SH-SY5Y (cell line): ENCODE measurements around the gene LGALS12.

Experiments used
- GATA2 ChIP-seq: IDR thresholded peaks from 2 replicates; pipeline ENCODE4 v1.6.1; 2011; ENCODE audit warnings: mild to moderate bottlenecking, low read depth, low read length
- GATA3 ChIP-seq: IDR thresholded peaks from 2 replicates; pipeline ENCODE4 v1.6.1; 2011; ENCODE audit warnings: low read depth, mild to moderate bottlenecking, low read length, moderate library complexity

Gene LGALS12

DNA sequence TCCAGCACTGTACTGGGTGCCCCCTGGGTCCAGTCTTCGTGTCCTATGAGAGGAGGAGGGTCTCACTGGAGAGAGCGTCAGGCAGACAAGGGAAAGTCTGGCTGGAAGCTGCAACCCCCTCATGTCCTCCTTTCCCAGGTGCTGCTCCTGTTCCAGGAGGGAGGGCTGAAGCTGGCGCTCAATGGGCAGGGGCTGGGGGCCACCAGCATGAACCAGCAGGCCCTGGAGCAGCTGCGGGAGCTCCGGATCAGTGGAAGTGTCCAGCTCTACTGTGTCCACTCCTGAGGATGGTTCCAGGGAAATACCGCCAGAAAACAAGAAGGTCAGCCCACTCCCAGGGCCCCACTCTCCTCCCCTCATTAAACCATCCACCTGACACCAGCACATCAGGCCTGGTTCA, 10.2 kb downstream of the LGALS12 start:
- no peak for TF ChIP-seq GATA3
- no peak for TF ChIP-seq GATA2

DNA sequence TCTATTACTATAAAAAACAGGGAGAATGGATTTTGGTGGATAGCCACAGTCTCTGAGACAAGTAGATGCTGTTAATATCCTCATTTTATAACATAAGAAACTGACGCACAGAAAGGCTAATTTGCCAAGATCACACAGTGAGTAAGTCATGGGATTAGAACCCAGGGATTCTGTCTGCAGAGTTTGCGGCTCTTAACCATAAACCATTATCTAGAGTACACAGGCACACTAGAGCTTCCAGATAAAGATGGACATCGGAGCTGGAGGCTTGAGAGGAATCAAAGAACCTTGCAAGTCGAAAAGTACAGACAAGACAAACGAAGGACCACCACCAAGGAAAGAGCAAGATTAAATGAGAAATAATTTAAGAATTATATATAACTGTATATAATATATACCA, 11.3 kb downstream of the LGALS12 start:
- no peak for TF ChIP-seq GATA3
- no peak for TF ChIP-seq GATA2

DNA sequence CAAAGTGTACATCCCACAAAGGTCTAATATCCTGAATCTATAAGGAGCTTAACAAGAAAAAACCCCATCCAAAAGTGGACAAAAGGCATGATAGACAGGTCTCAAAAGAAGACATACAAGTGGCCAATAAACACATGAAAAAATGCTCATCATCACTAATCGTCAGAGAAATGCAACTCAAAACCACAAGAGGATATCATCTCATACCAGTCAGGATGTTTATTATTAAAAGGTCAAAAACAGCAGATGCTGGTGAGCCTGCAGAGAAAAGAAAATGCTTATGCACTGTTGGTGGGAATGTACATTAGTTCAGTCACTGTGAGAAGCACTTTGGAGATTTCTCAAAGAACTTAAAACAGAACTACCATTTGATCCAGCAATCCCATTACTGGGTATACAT, 12.7 kb downstream of the LGALS12 start:
- TF ChIP-seq GATA3, result no peak
- TF ChIP-seq GATA2, result no peak

DNA sequence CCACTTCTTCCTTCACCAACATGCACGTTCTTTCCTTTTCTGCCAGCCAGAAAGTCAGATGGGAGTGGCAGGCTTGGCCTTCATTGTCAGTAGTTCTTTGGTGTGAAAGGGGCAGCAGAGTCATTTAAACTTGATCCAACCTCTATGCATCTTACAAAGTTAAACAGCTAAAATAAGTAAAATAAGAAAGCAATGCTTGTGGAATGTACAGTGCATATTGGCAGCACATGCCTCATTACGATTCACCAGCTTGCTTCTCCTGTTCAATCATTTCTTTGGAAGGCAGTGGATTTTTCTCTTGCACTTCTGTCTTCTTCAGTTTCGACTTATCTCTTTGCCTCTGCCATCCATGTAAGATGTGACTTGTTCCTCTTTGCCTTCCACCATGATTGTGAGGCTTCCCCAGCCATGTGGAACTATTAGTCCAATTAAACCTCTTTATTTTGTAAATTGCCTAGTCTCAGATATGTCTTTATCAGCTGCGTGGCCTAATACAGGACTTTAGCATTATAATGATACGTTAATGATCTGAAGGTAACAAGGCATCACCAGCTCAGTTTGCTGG, 14.8 kb downstream of the LGALS12 start:
- no peak for TF ChIP-seq GATA3
- no peak for TF ChIP-seq GATA2

DNA sequence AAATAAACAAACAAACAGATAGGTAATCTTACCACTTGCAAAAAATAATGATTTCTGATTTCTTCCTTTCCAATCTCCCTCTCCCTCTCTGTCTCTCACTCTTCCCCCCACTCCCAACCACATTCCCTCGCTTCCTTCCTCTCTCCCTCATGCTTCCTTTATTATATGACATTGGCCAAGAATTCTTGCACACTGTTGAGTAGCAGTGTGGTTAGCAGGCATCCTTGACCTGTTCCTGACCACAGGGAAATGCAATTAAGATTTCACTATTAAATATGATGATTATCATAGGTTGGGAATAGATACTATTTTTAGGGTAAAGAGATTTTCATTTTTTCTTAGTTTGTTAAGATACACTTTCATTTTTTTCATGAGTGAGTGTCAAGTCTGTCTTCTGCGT, 16.0 kb downstream of the LGALS12 start:
- TF ChIP-seq GATA3 (no peak), GATA2 (no peak)

DNA sequence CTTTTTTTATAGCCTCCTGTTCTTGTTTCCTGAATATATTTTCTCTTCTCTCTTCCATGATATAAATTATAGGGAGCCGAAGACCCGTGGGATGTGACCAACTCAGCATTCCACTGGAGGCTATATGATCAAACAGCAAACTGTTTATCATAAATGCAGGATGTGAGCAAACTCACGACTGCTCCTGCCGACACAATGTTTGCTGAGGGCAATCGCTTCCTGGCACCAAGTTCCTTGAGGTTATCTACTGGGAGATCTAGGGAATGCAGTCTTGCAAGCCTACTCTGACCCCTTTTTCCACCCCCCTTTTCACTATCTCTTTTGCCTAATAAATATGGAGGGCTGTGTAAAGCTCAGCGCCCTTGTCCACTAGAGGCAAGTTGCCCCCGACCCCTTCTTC, 17.3 kb downstream of the LGALS12 start:
- TF ChIP-seq GATA2, result no peak
- no peak for TF ChIP-seq GATA3

DNA sequence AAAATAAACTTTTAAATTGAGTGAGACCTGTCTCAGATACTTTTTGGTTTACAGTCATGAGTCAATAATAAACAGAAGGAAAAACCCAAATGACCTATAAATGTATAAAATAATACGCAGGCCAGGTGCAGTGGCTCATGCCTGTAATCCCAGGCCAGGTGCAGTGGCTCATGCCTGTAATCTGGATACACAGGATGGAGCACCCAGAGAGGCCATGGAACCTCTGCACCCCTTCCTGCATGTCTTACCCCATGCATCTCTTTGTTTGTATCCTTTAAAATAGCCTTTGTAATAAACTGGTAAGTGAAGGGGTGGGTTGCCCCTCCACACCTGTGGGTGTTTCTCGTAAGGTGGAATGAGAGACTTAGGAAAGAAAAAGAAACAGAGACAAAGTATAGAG, 21.8 kb downstream of the LGALS12 start:
- TF ChIP-seq GATA2 (no peak), GATA3 (no peak)

DNA sequence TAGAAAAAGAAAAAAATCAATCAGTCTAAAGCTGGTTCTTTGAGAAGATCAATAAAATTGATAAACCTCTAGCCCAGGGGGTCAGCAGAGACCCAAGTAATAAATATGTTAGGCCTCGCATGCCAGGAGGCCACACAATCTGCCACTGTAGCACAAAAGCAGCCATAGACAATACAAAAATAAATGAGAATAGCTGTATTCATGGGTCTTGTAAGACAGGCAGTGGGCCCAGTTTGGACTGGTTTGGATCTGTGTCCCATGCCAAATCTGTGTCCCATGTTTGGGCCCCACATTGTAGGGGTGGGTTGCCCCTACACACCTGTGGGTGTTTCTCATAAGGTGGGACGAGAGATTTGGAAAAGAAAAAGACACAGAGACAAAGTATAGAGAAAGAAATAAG, 24.1 kb downstream of the LGALS12 start:
- TF ChIP-seq GATA3, result no peak
- no peak for TF ChIP-seq GATA2

DNA sequence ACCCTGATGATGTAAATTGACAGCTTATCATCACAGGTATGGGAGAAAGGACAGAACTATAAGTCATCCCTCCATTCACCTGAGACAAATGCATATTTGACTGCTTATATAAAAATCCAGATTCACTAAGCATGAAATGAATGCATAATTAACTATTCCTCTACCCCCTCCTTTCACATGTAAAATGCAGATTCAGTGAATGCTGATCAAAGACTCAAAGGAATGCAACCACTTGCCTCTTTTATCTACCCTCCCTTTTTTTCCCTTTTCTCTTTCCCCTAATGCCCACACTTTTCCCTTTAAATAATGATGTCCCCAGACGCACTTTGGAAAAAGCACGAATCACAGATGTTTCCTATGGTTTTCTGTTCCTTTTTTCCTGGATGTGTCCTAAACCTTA, 26.2 kb downstream of the LGALS12 start:
- TF ChIP-seq GATA3 (no peak), GATA2 (no peak)

DNA sequence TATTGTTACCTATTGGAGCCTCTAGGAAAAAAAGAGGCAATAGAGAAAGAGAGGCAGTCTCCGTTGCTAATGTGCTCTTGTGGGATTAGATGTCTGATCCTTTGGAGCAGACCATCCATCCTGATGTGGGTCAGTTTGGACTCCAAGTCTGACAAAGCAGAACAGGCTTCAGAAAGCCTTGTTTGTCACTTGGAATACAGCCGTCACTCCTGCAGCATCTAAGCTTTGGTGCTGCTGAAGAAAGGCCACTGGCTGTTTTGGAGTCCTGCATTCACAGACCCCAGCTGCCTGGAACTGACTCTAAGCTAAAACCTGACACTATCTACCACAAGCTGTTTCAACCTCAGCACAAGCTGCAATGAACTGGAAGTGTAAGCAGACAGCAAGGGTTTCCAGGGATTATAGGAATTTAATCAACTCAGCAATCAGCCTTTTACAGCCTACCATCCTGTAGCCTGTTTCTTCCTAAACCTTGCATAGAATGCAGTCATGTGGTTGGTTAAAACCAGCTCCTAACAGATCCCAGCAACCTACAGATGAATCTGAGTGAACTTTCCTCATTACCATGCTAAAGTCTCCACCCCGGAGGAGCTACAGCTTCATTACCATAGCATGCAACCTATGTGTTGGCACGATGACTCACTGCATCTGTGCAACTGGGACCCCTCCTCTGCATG, 27.1 kb downstream of the LGALS12 start:
- TF ChIP-seq GATA2 (no peak; the same call in 1 of the 2 replicates), GATA3 (no peak)

DNA sequence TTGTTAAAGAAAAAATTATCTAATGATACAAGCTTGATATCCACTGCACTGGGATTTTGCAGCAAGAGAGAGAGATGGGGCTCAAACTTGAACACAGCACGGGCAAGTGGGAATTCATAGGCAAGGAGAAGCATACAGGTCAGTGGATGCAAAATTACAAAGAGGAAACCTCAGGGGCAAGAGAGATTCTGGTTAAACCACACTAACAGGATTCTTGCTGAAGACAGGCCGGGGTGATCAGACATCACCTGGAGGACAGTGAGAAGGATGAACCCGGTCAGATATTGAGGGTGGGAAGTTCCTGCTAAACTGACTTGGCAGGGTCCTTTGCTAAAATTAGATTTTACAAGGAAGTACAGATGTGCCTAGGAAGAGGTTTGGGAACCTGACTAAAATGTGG, 28.2 kb downstream of the LGALS12 start:
- TF ChIP-seq GATA3 (no peak), GATA2 (no peak)

DNA sequence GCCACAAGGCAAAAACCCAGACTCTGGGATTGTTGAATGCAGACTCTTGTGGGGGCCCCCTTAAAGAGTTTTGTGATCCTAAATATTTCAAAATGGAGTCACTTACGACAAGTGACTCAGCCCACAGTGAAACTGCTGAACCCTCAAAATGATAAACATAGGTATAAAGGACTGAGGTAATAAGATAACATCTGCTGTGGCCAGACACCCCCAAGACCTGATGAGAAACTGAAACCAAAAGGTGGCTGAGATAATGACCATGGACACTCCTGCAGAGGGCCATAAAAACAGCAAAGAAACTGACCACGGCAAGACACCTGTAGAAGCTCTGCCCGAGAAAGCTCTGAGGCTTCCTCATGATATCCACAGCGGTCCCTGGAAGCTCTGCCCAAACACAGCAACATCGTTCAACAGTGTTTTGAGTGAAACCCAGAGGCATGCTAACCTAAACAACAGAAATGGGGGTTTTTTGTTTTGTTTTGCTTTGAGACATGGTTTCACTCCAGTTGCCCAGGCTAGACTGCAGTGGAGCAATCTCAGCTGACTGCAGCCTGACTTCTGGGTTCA, 29.1 kb downstream of the LGALS12 start:
- TF ChIP-seq GATA2 (no peak), GATA3 (no peak)

DNA sequence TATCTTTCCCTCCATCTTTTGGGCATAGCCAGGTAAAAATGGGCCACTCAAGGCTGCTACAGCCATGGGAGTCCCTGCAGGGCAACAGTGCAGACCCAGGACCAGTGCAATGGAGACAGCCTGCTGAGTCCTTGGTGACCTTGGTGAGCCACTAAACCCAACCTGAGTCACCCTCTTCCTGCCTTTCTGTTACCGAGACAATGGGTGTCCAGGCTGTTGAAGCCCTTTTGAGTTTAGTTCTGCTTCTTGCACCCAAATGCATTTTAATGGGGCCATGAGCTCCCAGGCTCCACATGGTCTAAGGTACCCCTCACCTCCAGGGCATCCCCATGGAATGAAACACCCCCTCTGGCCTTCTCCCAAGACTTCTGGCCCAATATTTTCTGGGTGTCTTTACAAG, 29.9 kb downstream of the LGALS12 start:
- TF ChIP-seq GATA2, result no peak
- no peak for TF ChIP-seq GATA3

DNA sequence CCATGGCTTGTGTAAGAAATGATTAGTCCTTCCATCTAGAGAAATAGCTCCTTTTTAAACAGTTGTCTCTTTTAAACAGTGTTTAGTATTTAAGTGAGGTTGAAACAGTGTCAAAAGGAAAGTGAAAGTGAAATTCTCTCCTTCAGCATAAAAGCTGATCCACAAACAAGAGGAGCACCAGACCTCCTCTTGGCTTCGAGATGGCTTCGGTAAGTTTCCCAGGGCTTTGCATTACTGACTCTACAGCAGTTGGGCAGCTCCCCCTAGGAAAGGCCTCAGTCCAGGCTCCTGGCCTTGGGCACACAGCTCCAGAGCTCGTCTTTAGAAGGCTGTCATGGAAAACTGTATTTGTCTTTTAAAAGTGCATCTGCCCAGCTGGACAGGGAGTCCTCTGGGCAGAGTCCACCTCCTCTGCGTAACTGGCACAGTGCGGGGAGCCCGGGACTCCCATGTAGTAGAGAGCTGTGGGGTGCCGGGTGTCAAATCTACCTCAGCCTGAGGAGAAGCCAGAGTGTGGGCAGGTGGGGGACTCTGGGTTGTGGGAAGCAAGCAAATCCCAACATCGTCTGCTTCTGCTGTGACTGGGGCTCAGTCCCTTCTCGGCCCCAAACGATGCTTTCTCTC, 30.9 kb downstream of the LGALS12 start, which contains the start of gene PLAAT4:
PLAAT4 (plus strand) TSS at position 140 of the 624 bp plus-strand sequence; CDS start at position 201, 61 bp downstream.
- TF ChIP-seq GATA2 (no peak), GATA3 (no peak)
